Cardiac fibroblast (primary cell): ENCODE measurements around the gene HTATIP2.

Experiments used
- DNase-seq, 2 donors: peaks; one replicate each; pipeline versions ENCODE4 v3.0.0 to v3.0.0-alpha.2; 2010; ENCODE audit warnings: low read depth in 2 of 2
- H3K4me3 ChIP-seq, 2 donors: replicated peaks in 1 of 2; 1 replicate in 1 of 2; 2 replicates in 1 of 2; pipeline ENCODE4 v1.5.1; 2011; ENCODE audit warnings: low read depth in 2 of 2, low read length in 2 of 2, mild to moderate bottlenecking in 2 of 2, moderate library complexity in 1 of 2
- TF ChIP-seq, protein P1 (sequence below): IDR thresholded peaks from one replicate; pipeline ENCODE4 v1.5.1; 2011; ENCODE audit warnings: low read depth, mild to moderate bottlenecking, low read length, inconsistent platforms

HTATIP2 gene

GRCh38 chr11:20387261-20388095 is 24.0 kb downstream of the HTATIP2 start, which contains the start of gene PRMT3:
TSS of gene PRMT3 (plus strand) at chr11:20387716. CDS start at chr11:20387747, 31 bp downstream.
- peak within 1 kb of the TSS; percentile 88 to 97 for H3K4me3 ChIP-seq
- TF ChIP-seq, protein P1, sequence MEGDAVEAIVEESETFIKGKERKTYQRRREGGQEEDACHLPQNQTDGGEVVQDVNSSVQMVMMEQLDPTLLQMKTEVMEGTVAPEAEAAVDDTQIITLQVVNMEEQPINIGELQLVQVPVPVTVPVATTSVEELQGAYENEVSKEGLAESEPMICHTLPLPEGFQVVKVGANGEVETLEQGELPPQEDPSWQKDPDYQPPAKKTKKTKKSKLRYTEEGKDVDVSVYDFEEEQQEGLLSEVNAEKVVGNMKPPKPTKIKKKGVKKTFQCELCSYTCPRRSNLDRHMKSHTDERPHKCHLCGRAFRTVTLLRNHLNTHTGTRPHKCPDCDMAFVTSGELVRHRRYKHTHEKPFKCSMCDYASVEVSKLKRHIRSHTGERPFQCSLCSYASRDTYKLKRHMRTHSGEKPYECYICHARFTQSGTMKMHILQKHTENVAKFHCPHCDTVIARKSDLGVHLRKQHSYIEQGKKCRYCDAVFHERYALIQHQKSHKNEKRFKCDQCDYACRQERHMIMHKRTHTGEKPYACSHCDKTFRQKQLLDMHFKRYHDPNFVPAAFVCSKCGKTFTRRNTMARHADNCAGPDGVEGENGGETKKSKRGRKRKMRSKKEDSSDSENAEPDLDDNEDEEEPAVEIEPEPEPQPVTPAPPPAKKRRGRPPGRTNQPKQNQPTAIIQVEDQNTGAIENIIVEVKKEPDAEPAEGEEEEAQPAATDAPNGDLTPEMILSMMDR, result no peak
- DNase-seq, result peak; percentile 96 to 98

GRCh38 chr11:20388096-20389055 is 24.9 kb downstream of the HTATIP2 start:
- peak overlapping the region; percentile 88 to 97 for H3K4me3 ChIP-seq
- TF ChIP-seq, protein P1, result no peak
- DNase-seq, result peak; percentile 10 to 17

- TF ChIP-seq, protein P1, result peak; percentile 64
- DNase-seq, result peak; percentile 70 to 74
Measured at GRCh38 chr11:20397281-20397680, 33.8 kb downstream of the HTATIP2 start.

GRCh38 chr11:20399498-20399897 is 36.0 kb downstream of the HTATIP2 start:
- H3K4me3 ChIP-seq, result no peak overlapping the region
- no peak for DNase-seq
- TF ChIP-seq, protein P1, result no peak

More at GRCh38 chr11:20397281-20397680, 33.8 kb downstream of the HTATIP2 start:
- H3K4me3 ChIP-seq, result no peak overlapping the region

DNA sequence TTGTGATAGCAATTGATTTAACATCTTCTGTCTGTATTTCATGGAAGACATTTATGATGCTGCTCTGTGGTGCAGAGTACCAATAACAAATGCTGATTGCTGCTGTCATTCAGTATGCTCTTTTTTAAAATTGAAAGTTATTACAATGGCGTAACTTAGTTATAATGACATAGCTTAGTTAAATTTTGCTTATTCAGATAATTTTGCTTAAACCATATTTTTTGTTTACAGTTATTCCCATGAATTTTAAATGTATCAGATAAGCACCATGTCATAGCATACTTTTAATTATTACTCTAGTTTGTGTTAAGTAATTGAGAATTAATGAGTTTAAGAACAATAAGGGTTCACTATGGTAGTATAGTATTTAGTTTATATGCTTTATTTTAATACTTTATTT is 39.5 kb downstream of the HTATIP2 start:
- no peak overlapping the region for H3K4me3 ChIP-seq
- no peak for DNase-seq
- TF ChIP-seq, protein P1, result no peak

GRCh38 chr11:20406484-20406883 is 43.0 kb downstream of the HTATIP2 start:
- no peak overlapping the region for H3K4me3 ChIP-seq
- DNase-seq, result no peak
- TF ChIP-seq, protein P1, result no peak
